RPMI8226 (cell line): ENCODE results near the gene RMI2.

ENCODE experiments used
- DNase-seq: peaks from one replicate; pipeline ENCODE4 v3.0.0-alpha.2; 2015

Gene RMI2

DNA sequence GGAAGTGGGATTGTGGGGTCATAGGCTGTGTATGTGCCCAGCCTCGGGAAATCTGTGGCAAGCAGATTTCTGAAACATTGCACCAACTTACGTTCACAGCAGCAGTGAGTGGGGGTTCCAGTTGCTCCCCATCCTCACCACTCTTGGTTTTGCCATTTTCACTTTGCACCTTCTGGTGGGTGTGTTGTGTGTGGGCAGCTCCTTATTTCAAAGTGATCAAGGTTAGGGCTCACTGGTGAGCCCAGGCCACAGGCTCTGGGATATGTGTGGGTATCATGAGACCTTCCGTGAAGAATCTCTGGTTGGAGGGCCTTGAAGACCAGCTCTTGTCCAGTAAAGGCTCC is 34.7 kb upstream of the RMI2 start:
- no peak for DNase-seq

DNA sequence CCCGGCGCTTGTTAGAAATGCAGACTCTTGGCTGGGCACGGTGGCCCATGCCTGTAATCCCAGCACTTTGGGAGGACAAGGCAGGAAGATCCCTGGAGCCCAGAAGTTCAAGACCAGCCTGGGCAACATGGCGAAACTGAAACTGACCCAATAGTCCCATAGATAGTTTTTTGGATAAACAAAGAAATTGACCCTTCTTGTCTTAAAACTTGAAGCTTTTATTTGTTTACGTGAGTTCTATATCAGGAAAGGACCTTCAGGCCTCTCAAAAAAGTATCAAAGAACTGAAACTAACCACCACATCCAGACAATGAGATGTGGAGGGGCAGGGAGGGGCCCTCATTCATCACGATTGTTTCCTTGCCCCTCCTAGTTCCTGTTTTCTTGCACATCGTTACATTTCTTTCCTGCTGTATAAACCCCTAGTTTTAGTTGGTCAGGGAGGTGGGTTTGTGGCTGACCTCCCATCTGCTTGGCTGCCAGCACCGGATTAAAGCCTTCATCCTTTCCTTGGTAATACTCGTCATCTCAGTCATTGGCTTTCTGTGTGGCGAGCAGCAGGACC is 34.2 kb upstream of the RMI2 start:
- DNase-seq, result peak; percentile 87

DNA sequence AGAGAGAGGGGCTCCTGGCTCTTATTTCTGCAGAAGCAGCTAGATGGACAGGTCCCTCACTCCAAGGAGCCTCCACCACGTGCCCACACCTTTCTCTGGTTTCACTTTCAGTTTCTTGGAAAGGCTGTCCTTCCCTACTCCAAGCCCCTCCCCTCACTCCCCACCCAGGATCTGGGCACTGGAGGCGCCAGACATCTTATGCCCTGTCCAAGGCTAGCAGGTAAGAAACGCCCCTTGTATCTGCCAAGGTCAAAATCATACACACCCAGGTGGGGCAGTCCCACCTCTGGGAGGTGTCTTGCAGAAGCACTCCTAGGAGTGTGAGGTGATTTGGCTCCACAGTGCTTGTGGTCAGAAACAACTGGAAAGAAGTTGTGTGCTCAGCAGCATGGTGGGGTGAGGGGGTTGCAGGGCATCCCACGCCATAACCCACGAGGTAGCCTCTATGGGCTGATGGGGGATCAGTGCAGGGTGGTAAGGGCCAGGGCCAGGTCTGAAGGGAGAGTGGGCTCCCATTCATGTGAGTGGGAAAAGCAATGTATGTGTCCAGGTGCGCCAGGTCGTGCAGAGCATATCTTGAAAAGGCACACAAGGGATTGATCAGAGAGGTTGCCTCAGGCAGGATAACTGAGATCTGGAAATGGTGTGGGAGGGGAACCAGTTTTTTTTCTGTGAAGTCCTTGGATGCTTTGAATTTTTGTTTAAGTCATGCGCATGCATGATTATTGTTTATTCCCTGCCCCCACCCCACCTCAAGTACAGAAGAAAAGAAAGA is 32.4 kb upstream of the RMI2 start:
- DNase-seq, result peak; percentile 95

DNA sequence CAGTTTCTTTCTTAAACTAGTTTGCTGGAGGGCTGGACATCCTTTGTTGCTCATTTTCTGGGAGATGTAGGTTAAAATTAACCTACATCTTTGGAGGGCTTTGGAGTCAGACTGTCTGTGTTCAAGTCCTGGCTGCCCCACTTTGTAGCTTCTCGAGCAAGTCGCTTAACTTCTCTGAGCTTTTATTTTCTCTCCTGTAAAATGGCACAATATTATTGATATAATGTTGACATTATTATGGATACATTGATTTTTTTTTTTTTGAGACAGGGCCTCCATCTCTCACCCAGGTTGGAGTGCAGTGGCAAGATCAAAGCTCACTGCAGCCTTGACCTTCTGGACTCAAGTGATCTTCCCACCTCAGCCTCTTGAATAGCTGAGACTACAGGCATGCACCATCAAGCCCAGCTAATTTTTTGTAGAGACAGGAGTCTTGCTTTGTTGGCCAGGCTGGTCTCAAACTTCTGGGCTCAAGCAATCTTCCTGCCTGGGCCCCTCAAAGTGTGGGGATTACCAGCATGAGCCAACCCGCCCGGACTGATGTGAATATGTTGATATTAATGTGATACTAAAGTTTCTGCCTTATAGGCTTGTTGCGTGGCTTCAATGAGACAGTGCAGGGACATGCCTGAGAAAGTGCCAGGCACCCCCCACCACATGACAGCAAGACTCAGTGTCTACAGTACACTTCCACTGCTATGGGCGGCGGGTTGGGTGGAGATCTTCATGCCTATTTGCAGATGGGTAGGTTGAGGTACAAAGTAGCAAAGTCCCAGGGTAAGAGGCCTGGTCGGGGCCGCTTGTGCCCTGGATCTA is 31.6 kb upstream of the RMI2 start:
- no peak for DNase-seq

DNA sequence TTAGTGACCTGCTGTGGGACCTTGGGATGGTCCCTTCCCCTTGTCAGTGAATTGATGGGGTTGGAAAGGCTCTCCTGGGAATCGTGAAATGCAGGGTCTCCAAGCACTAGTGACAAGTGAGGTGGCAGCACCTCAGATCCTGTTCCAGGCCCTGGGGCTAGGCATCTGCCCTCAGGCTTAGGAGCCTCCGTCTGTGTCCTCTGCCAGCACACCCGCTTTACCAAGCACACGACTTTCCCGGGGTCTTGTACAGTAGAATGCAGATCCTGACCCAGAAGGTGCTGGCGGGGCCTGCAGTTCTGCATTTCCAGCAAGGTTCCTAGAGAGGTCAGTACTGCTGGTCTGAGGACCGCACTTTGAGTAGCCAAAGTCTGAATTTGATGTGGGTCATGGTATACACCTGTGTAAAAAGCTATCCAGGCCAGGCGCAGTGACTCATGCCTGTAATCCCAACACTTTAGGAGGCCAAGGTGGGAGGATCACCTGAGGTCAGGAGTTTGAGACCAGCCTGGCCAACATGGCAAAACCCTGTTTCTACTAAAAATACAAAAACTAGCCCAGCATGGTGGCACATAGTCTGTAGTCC is 30.9 kb upstream of the RMI2 start:
- DNase-seq, result no peak

DNA sequence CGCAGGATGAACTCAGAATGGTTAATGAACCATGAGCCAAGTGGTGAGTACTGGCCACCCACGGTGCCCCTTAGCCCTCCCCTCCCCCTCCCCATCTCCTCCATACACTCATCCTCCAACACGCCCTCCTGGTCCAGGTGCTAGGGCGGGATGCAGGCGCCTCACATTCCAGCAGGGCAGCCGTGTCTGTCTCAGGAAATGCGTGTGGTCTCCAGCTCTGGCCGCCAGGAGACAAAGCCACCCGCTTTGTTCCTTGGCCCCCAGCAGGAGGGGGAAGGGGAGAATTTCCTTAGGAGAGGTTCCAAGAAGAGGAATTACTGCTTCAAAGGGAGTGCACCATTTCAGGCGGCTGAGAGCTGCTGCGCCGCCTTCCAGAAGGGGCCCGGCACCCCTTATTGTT is 29.7 kb upstream of the RMI2 start:
- no peak for DNase-seq

DNA sequence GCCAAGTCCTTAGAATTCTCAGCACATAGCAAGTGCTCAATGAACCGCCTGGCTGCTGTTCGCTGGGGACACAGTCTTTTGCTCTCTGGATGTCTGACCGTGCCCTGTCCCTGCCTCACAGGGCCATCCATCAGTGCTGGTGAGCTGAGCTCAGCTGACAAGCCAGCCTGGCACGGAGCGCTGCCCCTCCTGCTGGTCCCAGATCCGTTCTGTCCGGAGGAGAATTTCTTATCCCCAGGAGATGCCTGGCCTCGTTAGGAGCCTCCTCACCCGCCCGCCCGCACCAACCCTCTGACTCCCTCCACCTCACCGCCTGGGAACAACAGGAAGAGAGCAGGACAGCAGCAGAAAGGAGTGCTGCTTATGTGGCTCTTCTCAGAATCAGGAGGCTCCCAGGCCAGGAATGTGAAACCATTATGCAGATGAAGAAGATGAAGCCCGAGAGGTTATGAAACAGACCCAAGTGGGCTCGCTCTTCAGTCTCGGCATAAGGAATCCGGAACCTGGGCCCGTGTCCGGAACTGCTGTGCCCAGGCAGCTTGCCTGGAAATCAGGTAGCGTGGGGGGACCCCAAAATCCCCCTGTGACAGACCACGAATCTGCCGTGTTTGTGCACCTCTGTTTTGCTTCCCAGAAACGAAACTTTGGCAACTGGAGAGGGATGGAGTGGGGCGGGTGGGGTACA is 28.8 kb upstream of the RMI2 start:
- no peak for DNase-seq

DNA sequence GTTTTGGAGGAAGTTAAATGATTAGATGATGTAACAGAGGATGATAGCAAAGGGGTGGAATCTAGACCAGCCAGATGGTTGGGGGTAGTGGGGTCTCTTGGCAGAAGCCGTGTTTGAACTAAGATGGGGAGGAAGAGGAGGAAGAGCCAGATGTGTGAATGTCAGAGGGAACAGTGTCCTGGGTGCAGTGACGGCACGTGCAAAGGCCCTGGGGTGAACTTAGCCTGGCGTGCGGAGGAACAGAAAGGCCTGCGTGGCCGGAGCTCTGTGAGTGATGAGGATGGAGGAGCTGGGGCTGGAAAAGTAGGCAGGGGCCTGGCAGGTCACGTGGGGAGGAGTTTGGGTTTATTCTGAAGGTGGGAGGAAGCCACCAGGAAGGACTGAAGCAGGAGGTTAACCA is 26.4 kb upstream of the RMI2 start:
- no peak for DNase-seq

DNA sequence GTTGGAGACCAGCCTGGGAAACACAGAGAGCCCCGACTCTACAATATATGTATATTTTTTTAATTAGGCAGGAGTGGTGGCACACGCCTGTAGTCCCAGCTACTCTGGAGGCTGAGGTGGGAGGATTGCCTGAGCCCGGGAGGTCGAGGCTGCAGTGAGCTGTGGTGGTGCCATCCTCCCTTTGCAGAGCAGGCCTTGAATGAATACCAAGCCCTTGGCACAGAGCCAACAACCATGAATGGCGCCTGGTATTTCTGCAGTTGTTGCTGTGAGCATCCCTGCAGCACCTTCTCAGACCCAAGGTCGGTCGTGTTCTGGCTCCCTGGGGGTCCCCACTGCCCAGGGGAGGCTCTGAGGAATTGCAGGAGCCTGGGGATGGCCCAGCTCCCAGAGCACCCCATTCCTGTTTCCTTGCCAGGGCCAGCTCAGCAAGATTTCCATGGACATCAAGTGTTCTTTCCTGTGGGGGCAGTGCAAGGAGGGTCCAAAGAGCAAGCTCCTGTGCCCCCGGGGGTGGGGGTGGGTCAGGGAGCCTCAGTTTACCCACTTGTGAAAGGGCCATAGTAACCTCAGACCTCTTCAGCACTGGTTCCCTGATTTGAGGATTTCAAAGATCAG is 25.6 kb upstream of the RMI2 start:
- DNase-seq, result peak; percentile 80

DNA sequence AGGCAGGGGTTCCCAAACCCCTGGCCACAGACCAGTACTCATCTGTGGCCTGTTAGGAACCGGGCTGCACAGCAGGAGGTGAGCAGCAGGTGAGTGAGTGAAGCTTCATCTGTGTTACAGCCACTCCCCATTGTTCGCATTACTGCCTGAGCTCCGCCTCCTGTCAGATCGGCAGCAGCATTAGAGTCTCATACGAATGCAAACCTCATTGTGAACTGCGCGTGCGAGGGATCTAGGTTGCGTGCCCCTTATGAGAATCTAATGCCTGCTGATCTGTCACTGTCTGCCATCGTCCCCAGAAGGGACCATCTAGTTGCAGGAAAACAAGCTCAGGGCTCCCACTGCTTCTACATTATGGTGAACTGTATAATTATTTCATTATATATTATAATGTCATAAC is 25.1 kb upstream of the RMI2 start:
- DNase-seq, result no peak

DNA sequence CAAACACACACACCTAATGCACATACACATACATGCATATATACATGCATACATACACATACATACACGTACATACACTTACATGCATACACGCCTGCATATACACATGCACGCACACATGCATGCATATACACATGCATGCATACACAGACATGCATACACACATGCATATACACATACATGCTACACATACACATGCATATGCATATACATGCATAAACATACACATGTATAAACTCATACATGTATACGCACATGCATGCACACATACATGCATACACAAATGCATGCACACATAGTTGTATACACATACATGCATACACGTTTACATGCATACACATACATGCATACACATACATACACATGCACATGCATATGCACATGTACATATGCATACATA is 23.6 kb upstream of the RMI2 start:
- no peak for DNase-seq

DNA sequence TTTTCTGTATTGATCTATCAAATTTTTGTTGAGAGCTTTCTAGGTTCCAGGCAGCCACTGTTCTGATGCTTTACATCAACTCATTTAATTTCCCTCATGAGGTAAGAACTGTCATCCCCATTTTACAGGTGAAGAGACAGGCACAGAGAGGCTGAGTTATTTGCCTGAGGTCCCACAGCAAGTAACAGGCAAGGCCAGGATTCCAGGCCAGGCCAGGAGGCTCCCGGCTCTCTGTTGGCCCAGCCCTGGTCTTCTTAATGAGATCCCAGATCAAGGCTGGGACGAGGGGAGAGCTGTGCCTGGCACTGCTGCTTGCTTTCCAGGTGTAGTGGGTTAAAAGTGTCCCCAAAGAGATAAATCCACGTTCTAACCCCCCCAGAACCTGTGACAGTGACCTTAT is 22.4 kb upstream of the RMI2 start:
- no peak for DNase-seq

DNA sequence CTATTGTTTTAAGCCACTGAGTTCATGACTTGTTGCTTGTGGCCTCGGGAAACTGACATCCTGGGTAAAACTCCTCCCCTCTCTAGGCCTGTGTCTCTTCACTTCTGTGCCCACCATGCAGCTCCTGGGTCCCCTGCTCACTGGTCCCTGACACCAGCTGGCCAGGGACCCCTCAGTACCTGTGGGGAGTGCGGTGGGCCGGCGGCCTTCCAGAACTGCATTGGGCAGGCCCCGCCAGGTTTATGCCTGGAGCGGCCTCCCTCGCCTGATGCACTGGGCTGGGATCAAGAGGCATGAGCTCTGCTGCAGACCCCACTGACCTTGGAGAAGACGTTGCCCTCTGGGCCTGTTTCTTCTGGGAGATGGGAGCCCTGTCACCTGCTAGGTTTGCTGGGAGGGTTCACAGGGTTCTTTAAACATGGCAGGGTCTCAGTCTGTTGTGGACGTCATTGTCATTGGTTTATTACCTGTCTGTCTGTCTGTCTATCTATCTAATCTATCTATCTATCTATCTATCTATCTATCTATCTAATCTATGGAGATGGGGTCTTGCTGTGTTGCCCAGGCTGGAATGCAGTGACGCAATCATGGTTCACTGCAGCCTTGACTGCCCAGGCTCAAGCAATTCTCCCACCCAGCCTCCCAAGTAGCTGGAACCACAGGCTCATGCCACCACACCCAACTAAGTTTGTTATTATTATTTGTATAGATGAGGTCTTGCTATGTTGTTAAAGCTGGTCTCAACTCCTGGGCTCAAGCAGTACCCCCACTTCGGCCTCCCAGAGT is 21.5 kb upstream of the RMI2 start:
- no peak for DNase-seq

DNA sequence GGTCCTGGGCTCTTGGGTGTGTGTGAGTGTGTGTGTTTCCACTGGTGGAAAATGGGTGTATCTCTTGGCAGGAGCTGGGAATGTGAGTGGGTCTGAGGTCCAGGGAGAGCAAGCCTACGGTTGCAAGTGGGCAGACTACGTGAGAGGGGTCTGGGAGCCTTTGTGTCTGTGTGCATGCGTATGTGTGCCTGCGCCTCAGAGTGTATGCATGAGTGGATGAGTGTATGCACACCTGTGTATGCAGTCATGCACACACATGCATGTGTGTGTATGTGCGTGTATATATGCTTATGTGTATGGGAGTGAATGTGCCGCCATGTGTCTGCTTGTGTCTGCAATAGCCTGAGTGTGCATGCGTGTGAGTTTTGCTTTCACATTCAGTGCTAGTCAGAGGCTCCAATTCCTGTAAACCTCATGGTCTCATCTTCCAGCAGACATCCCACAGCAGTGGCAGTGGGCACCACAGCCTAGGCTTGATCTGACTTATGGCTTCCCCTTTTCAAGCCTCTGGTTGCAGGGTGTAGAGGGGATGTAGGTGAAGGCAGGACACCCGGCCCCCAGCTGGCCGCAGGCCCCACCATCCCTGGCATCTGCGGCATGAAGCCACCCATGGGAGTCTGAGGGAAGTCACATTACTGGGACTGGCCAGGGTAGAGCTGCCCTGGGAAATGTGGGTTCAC is 19.7 kb upstream of the RMI2 start:
- DNase-seq, result no peak

DNA sequence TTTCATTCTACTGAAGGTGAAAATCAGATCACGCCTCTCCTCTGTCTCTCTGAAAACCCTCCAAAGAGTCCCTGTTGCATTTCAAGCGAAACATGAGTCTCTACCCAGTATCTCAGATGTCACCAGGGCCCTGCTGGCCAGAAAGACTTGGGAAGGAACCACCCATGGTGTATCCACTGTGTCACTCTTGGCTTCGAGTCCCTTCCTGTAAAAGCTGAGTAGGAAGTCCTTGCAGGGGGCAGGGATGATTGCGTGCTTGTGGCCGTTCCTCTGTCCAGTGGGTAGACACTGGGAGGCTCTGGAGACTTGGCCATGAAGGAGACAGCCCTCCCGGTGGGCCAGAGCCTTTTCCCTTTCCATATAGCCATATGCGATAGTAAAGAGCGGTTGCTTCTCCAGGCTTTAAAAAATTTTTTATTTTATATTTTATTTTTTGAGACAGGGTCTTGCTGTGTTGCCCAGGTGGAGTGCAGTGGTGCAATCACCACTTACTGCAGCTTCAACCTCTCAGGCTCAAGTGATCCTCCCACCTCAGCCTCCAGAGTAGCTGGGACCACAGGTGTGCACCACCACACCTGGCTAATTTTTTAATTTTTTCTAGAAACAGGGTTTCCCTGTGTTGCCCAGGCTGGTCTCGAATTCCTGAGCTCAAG is 19.0 kb upstream of the RMI2 start:
- DNase-seq, result no peak

DNA sequence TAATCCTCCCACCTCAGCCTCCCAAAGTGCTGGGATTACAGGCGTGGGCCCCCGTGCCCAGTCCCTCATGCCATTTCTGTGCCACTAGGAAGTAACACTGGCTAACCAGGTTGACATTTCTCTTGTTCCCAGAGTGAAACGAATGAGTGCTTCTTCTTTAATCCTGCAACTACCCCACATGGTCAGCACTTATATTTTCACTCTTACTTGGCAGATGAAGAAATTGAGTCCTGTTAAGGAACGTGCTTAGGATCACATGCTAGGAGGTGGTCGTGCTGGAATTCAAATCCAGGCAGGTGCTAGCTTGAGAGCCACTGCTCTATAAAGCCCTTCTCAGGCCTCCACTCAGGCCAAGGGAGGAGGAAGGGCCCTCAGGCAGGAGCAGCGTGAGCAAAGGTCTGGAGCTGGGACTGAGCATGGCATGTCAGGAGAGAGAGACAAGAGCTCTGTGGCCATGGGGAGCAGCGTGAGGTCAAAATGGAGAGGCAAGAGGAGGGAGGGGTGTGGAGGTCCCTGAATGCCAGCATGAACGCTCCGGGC is 18.5 kb upstream of the RMI2 start:
- no peak for DNase-seq

DNA sequence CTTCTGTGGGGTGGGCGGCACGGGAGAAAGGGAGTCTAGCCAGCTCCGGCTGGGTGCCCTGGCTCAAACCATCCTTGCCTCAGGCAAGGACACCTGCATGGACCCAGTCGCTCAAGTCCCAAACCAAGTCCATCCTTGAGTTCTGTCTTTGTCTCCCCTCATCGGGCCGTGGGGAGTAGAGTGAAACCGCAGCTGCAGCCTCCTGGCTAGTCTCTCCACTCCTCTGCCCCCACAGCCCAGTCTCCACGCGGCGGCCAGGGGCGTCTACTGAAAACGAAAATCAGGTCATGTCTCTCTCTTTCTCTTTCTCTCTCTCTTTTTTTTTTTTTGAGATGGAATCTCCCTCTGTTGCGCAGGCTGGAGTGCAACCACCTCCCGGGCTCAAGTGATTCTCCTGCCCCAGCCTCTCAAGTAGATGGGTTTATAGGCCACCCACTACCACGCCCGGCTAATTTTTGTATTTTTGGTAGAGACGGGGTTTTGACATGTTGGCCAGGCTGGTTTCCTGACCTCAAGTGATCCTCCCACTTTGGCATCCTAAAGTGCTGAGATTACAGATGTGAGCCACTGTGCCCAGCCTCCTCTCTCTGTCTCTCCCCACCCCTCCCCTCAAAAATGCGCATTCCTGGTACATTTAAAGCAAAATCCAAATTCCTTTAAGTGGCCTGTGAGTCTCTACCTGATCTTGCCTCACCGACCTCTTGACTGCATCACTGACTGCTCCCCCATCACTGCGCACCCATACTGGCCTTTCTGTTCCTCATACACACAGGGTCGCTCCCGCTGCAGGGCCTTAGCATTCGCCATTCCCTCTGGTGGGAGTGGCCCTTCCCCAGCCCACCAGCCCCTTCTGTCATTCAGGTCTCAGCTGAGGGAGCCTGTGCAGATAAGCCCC is 17.7 kb upstream of the RMI2 start:
- DNase-seq, result peak; percentile 45

DNA sequence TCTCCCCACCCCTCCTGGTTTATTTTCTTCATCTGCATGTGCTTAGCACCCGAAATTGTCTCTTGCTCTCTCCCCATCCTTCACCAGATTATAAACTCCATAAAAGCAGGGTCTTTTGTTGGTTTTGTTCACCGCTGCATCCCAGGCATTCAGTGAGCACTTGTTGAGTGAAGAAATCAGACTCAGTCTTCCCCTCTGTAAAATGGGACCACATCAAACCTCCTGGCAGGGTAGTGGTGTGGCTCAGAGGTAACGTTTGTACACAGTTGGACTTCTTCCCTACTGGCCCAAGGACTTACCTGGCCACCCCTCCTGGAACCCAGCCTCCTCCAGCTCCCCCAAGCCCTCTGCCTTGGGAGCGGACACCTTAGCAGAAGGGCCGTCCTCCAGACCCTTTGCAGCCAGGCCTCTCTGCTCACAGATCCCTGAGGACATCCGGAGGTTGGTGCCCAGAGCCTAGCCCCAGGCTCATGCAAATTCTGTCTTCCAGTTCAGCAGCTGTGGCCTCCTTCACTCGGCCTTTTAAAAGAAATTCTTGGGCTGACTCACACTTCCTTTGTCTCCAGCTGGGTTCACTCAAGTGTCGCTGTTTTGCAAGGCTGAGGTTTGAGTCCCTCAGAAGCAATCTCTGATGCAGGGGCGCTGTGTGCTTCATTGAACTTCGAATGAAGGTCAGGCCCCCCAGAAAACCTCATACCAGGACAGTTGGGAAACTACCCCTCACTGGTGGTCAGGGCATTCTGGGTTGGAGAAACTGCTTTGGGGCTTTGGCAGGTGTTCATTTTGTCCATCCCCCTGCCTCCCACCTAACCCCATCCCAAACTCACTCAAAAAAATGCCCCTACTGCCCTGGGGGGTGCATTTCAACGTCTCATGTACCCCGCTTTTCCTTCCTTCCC is 16.8 kb upstream of the RMI2 start:
- peak; percentile 92 for DNase-seq
